Esophagus muscularis mucosa (tissue), 4 donors: Measurements from ENCODE around the gene RRP15. TPM values are rescaled to one million over a fixed set of nuclear protein-coding genes. Genes with fewer than 3 reads are reported as not detected.
A peak's percentile ranks its signal among the peaks of the same experiment; 100 is the strongest.

ENCODE experiments used
- DNase-seq: peaks from one replicate; pipeline ENCODE4 v3.0.0-alpha.2; 2017; ENCODE audit errors: extremely low spot score
- H3K27ac ChIP-seq, 4 donors: fragments of 200-600 bp; sonication (generic); replicated peaks in 1 of 4; 1 replicate in 3 of 4; 2 replicates in 1 of 4; pipeline ENCODE4 v1.5.1; 2016 to 2019; ENCODE audit warnings: mild to moderate bottlenecking in 1 of 4
- H3K27me3 ChIP-seq, 4 donors: fragments of 200-600 bp; sonication (generic); one replicate each; pipeline versions ENCODE4 v1.5.1 to v1.6.0; 2016 to 2019
- H3K36me3 ChIP-seq, 4 donors: fragments of 200-600 bp; sonication (generic); one replicate each; pipeline ENCODE4 v1.5.1; 2016 to 2019
- H3K4me1 ChIP-seq, 4 donors: fragments of 200-600 bp; sonication (generic); one replicate each; pipeline ENCODE4 v1.5.1; 2016 to 2019
- H3K4me3 ChIP-seq, 4 donors: fragments of 200-600 bp; sonication (generic); 1 replicate in 2 of 4; 2 replicates in 2 of 4; pipeline ENCODE4 v1.5.1; 2016 to 2019; ENCODE audit warnings: mild to moderate bottlenecking in 4 of 4, moderate library complexity in 1 of 4
- H3K9me3 ChIP-seq, 4 donors: fragments of 200-600 bp; sonication (generic); 1 replicate in 3 of 4; 2 replicates in 1 of 4; pipeline ENCODE4 v1.5.1; 2016 to 2019
- CTCF ChIP-seq, 3 experiments: fragments of 200-600 bp in 2 of 3; fragments of 450-650 bp in 1 of 3; sonication (generic) in 2 of 3; IDR thresholded peaks; one replicate each; pipeline ENCODE4 v1.5.1; 2017 to 2019; ENCODE audit warnings: antibody characterized with exemption in 3 of 3, mild to moderate bottlenecking in 2 of 3, moderate library complexity in 1 of 3
- EP300 ChIP-seq: sonication (generic); formaldehyde crosslinking; IDR thresholded peaks from one replicate; pipeline ENCODE4 v1.6.1; 2017; ENCODE audit warnings: antibody characterized with exemption
- POLR2A ChIP-seq: fragments of 450-650 bp; IDR thresholded peaks from one replicate; pipeline ENCODE4 v1.6.1; 2017; ENCODE audit warnings: antibody characterized with exemption, moderate library complexity, mild to moderate bottlenecking, low read depth
- POLR2AphosphoS5 ChIP-seq, 2 donors: sonication (generic); formaldehyde crosslinking; IDR thresholded peaks; one replicate each; pipeline ENCODE4 v1.6.1; 2017; ENCODE audit warnings: antibody characterized with exemption in 2 of 2
- WGBS: methylation state at CpG from one replicate; pipeline ENCODE4 v1.1.5; 2018; 5-methylcytosine and 5-hydroxymethylcytosine counted together
- intact Hi-C: fragments of 100-400 bp; cut with DNase I; formaldehyde crosslinking; loops from one replicate; pipeline ENCODE4 v1.15.1; 2023
- total RNA-seq, 4 donors: library from RNA; depleted of rRNA; stranded (reverse); fragments of >200 nt; gene quantifications; one replicate each; pipeline versions ENCODE4 v1.1.0 to v1.2.1, GENCODE V29; 2016

Gene RRP15
- total RNA-seq, 4 donors from 2014 or later: 7.0 to 9.9 (median 8.1) TPM

DNA sequence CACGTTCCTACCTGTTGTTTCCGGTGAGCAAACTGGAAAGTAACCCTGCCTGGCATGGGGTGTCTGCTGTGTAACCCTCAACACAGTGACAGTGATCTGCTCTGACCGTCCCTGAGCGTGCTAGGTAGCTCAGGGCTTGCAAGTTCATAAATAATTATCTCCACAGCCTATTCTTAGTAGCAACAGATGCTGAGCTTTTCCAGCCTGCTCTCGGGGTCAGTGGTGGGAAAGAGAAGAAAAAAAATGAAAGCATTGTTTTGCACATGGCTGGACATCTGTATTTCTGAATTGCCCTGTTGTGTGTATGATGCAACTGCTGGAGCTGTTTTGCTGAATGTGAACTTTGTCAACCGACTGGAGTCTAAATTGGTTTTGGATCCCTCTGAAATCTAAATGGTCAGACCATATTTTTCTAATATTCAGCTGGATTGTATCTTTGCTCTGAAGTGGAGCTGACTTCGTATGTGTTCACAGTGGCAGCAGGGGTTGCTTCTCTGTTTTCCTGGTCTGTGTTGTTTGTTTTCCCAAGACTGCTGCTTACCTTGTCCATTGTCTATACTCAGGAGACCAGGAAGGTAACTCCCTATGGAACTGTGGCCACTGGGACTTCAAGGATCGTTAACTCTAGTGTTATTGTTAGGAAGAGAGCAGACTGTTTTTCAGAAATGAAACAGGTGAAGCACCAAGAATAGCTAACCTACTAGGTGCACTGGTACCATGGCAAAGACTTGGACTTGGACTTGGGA lies 87.0 kb downstream of the RRP15 start:
- 50% methylated on average over 8 of the region's 8 CpGs for WGBS
- Histone ChIP-seq H3K27ac (peak overlapping the region in 2 of 4 donors; percentile 35 to 38), H3K36me3 (peaks cover 0 to 4% (median 0%) of the 10 kb centered on the region in 4 donors), H3K4me3 (no peak overlapping the region), H3K4me1 (peaks cover 42 to 77% (median 72%) of the 10 kb centered on the region in 4 donors), H3K9me3 (no peaks in the 10 kb centered on the region), H3K27me3 (no peaks in the 10 kb centered on the region)
- intact Hi-C loops: no loop called here
- DNase-seq: no peak
- no peak for TF ChIP-seq POLR2AphosphoS5 (IDR thresholded peaks at IDR 0.05)
- no peak for TF ChIP-seq EP300
- TF ChIP-seq CTCF (IDR thresholded peaks at IDR 0.05): no peak
- TF ChIP-seq POLR2A: no peak

DNA sequence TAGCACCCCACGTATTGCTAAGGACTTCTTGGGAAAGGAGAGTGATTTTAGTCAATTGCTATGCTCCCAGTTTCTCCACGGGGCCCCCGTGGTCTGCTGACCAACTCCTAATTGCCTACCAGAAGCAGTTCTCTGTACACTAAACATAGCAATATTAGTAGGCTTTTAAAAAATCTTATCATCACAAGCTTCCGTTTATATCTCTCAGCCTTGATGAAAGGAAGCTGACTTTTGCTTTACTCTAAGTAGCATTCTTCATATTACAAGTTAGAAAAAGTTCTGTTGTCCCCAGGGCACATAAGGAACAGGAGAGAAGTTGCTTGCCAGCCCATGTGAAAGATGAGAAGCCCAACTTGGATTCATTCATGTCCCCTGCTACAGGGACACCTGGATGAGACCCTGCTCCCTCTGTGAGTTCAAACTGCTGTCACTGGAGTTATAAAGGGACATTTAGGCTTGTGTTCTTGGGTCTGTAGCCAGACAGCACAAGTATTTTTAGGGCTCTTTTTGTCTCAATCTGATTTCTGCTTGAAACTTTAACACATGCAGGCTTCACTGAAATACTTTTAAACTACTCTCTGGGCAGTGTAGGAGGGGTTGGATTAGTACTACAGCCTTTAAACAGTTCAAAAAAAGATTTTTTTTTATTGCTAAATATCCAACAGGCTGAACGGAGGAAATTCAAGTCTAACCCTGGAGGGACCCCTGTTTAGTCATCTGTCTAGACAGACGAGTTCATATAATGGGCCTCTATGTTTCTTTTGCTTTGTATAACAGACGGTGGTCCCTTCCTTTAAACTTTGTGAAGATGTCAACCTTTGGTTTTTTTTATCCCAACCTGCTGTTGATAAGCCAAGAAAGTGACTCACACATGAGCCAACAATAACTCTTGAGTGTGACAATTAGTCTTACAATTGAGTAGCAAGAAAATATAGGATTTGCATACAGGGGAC lies 89.6 kb downstream of the RRP15 start:
- Histone ChIP-seq H3K9me3 (no peaks in the 10 kb centered on the region), H3K4me1 (peaks cover 38 to 71% (median 54%) of the 10 kb centered on the region in 4 donors), H3K27me3 (no peaks in the 10 kb centered on the region), H3K4me3 (no peak overlapping the region), H3K27ac (peak overlapping the region; percentile 28 to 53 (median 42)), H3K36me3 (no peaks in the 10 kb centered on the region)
- no peak for DNase-seq
- intact Hi-C loops: no loop called here
- 33% methylated on average over 7 of the region's 7 CpGs for WGBS
- TF ChIP-seq POLR2A (no peak), CTCF (IDR thresholded peaks at IDR 0.05) (no peak), EP300 (no peak), POLR2AphosphoS5 (IDR thresholded peaks at IDR 0.05) (no peak)

DNA sequence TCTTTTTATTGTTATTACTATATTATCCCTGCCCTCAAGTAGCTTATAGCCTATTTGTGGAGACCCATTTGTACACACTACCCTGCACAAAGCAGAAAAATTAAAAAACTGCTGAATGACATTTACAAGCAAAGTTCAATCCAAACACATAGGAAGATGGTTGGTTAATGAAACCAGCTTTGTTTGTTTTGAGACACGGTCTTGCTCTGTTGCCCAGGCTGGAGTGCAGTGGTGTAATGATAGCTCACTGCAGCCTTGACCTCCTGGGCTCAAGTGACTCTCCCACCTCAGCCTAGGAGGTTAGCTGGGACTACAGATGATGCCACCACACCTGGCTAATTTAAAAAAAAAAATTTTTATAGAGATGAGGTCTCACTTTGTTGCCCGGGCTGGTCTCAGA lies 91.6 kb downstream of the RRP15 start:
- H3K27me3 ChIP-seq: no peaks in the 10 kb centered on the region
- intact Hi-C loops: no loop called here
- H3K4me3 ChIP-seq: no peak overlapping the region
- no peak overlapping the region for H3K27ac ChIP-seq
- H3K4me1 ChIP-seq: peaks cover 44 to 69% (median 52%) of the 10 kb centered on the region in 4 donors
- DNase-seq: no peak
- H3K36me3 ChIP-seq: no peaks in the 10 kb centered on the region
- WGBS: 88% methylated on average over 2 of the region's 2 CpGs
- H3K9me3 ChIP-seq: no peaks in the 10 kb centered on the region
- TF ChIP-seq CTCF (IDR thresholded peaks at IDR 0.05) (no peak), POLR2A (no peak), POLR2AphosphoS5 (IDR thresholded peaks at IDR 0.05) (no peak), EP300 (no peak)

DNA sequence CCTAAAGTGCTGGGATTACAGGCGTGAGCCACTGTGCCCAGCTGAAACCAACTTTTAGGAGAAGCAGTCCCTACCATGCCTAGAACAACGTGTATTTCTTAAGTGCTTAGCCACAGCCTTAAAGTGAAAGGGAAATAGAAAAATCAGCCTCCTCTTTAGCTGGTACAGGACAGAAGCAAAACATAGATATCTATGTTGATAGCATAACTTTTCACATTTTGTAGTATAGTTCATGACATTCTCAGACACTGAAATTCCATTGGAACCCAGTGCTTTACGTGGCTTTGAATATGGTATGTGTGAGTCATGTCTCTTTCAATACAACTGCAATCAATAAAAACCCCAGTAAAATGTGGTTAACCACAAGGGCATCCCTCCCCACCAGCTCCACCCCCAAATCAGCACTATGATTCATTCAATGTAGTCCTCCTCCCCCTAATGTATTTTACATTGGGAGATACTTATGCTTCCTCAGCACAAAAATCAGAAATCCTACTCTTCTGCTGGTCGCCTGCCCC lies 92.1 kb downstream of the RRP15 start:
- no peaks in the 10 kb centered on the region for H3K36me3 ChIP-seq
- no peak for DNase-seq
- H3K4me3 ChIP-seq: no peak overlapping the region
- H3K27me3 ChIP-seq: no peaks in the 10 kb centered on the region
- H3K4me1 ChIP-seq: peaks cover 39 to 65% (median 49%) of the 10 kb centered on the region in 4 donors
- intact Hi-C loops: no loop called here
- H3K27ac ChIP-seq: no peak overlapping the region
- TF ChIP-seq POLR2AphosphoS5 (IDR thresholded peaks at IDR 0.05): no peak
- TF ChIP-seq POLR2A: no peak
- TF ChIP-seq EP300: no peak
- TF ChIP-seq CTCF (IDR thresholded peaks at IDR 0.05): no peak
- WGBS: 66% methylated on average over 4 of the region's 4 CpGs
- no peaks in the 10 kb centered on the region for H3K9me3 ChIP-seq
